Epithelial cell of esophagus (primary cell): ENCODE data around the gene EBLN1.
A peak's percentile ranks its signal among the peaks of the same experiment; 100 is the strongest.

ENCODE experiments used
- DNase-seq: peaks from one replicate; pipeline ENCODE4 v3.0.0; 2010; ENCODE audit warnings: low read depth
- H3K4me3 ChIP-seq: 2 replicates; pipeline ENCODE4 v1.5.1; 2011; ENCODE audit warnings: mild to moderate bottlenecking, low read length, control low read depth
- TF ChIP-seq, protein P1 (sequence below): IDR thresholded peaks from 2 replicates; pipeline ENCODE4 v1.5.1; 2011; ENCODE audit warnings: low read depth, mild to moderate bottlenecking, low read length, control low read depth, inconsistent platforms; ENCODE audit not compliant: insufficient read depth; ENCODE audit errors: missing control alignments

The EBLN1 gene

DNA sequence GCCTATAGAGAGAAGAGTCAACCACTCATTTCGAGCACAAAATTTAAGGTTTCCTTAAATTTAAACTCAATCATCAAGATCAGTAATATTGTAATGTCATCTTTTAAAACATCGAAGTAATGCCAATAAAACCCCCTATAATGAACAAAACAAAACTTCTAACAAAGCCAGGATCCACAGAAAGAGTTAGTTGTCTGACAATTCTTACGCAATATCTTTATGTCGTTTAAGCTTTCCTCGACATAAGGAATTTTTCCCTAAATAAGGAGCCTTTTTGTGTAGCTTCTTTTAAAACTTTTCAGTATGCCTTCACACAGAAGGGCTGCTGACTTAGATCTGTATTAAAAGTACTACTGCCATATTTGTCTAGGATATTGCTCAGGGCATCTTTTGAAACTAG is 7.5 kb downstream of the EBLN1 start:
- TF ChIP-seq, protein P1, sequence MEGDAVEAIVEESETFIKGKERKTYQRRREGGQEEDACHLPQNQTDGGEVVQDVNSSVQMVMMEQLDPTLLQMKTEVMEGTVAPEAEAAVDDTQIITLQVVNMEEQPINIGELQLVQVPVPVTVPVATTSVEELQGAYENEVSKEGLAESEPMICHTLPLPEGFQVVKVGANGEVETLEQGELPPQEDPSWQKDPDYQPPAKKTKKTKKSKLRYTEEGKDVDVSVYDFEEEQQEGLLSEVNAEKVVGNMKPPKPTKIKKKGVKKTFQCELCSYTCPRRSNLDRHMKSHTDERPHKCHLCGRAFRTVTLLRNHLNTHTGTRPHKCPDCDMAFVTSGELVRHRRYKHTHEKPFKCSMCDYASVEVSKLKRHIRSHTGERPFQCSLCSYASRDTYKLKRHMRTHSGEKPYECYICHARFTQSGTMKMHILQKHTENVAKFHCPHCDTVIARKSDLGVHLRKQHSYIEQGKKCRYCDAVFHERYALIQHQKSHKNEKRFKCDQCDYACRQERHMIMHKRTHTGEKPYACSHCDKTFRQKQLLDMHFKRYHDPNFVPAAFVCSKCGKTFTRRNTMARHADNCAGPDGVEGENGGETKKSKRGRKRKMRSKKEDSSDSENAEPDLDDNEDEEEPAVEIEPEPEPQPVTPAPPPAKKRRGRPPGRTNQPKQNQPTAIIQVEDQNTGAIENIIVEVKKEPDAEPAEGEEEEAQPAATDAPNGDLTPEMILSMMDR = no peak
- no peak for DNase-seq
- H3K4me3 ChIP-seq = no peak overlapping the region

DNA sequence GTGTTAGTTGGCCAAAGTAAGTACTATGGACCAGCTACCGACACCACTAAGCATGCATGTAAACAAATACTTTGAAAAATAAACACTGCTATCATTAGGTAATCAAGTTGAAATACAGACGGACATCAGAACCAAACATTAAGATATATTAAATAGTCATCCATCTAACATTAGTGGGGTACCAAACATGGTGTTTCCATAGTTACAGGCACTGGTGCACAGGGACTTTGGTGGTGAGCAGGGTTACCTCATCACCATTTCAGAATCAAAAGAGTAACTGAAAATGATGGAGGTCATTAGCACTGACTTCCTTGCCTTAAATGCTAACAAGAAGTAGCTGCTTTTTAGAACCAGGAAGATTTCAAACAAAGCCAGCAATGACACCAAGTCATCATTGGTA is 23.9 kb downstream of the EBLN1 start:
- H3K4me3 ChIP-seq = no peak overlapping the region
- TF ChIP-seq, protein P1 = no peak
- DNase-seq = no peak

DNA sequence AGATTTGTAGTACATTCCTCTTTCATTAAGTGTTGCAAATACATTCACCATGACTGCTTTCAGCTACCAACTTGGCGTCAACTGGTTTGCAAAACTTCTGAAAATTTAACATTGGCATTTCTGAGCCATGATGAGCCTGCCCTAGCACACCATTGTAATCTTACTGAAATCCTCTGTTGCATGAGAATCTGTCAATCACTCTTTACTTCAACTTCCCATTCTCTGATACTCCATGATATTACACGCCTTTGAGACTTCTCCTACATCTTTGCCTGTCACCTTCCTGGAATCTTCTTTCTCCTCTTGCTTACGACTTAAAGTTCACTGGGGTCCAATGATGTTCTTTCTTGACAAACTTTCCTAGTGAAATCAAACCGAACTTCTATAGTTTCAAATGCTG is 32.2 kb downstream of the EBLN1 start:
- TF ChIP-seq, protein P1 = no peak
- no peak for DNase-seq
- H3K4me3 ChIP-seq = no peak overlapping the region

DNA sequence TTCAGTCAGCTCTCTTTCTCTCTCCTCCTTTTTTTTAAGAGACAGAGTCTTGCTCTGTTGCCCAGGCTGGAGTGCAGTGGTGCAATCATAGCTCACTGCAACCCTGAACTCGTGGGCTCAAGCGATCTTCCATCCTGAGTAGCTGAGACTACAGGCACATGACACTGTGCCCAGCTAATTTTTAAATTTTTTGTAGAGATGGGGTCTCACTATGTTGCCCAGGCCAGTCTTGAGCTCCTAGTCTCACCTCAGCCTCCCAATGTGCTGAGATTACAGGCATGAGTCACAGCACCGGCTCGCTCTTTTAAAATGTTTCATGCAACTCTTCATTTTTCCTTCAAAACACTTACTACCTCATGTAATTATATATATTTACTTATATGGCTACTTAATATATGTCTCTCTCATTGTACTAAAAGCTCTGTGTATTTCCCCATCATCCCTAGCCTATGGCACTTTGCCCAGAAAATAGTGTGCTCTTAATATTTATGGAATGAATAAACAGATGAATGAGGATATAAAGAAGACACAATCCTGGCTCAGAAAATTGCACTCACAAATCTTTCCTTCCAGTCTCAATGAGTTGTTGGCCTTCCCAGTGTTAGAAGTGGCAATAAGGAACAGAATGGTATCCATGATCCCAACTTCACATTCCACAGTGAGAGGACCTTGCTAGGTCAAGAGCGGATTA is 33.9 kb downstream of the EBLN1 start:
- H3K4me3 ChIP-seq = no peak overlapping the region
- TF ChIP-seq, protein P1 = no peak
- peak; percentile 10 for DNase-seq

- TF ChIP-seq, protein P1 = no peak
- DNase-seq = no peak
- H3K4me3 ChIP-seq = no peak overlapping the region
Observed at GRCh38 chr10:22180724-22181123, 37.1 kb downstream of the EBLN1 start.

DNA sequence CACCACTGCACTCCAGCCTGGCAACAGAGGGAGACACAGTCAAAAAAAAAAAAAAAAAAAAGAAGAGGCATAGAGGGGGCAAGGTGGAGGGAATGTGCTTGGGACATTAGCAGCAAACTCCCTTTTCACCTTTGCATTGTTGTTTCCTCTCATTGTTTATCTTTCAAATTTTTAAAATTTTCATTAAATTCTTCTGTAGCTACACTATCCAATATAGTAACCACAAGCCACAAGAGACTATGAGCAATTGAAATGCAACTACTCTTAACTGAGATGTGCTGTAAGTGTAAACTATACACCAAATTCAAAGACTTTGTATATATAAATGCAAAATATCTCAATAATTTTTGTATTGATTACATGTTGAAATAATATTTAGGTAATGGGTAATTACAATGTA is 43.4 kb downstream of the EBLN1 start:
- DNase-seq = no peak
- no peak overlapping the region for H3K4me3 ChIP-seq
- TF ChIP-seq, protein P1 = no peak

GRCh38 chr10:22171131-22171530 is 46.7 kb downstream of the EBLN1 start:
- no peak overlapping the region for H3K4me3 ChIP-seq
- DNase-seq = no peak
- TF ChIP-seq, protein P1 = no peak
